Measurements from ENCODE around the gene RPP30. TPM values are rescaled to one million over a fixed set of nuclear protein-coding genes. Genes with fewer than 3 reads are reported as not detected.

Gene RPP30
- total RNA-seq, 1 experiment from 2014 or later: 56.8 TPM

- no peaks in the 10 kb centered on the region for H4K20me1 ChIP-seq (ENCODE audit: insufficient read depth)
- TF ChIP-seq, protein P1, sequence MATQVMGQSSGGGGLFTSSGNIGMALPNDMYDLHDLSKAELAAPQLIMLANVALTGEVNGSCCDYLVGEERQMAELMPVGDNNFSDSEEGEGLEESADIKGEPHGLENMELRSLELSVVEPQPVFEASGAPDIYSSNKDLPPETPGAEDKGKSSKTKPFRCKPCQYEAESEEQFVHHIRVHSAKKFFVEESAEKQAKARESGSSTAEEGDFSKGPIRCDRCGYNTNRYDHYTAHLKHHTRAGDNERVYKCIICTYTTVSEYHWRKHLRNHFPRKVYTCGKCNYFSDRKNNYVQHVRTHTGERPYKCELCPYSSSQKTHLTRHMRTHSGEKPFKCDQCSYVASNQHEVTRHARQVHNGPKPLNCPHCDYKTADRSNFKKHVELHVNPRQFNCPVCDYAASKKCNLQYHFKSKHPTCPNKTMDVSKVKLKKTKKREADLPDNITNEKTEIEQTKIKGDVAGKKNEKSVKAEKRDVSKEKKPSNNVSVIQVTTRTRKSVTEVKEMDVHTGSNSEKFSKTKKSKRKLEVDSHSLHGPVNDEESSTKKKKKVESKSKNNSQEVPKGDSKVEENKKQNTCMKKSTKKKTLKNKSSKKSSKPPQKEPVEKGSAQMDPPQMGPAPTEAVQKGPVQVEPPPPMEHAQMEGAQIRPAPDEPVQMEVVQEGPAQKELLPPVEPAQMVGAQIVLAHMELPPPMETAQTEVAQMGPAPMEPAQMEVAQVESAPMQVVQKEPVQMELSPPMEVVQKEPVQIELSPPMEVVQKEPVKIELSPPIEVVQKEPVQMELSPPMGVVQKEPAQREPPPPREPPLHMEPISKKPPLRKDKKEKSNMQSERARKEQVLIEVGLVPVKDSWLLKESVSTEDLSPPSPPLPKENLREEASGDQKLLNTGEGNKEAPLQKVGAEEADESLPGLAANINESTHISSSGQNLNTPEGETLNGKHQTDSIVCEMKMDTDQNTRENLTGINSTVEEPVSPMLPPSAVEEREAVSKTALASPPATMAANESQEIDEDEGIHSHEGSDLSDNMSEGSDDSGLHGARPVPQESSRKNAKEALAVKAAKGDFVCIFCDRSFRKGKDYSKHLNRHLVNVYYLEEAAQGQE (IDR thresholded peaks at IDR 0.05; ENCODE audit: low read depth): no peak
- TF ChIP-seq ZBTB33 (IDR thresholded peaks at IDR 0.05; ENCODE audit: extremely low read depth, insufficient replicate concordance, low read length): no peak
- TF ChIP-seq SP1 (IDR thresholded peaks at IDR 0.05; ENCODE audit: low read depth): no peak
- TF ChIP-seq FOSL1 (IDR thresholded peaks at IDR 0.05; ENCODE audit: low read depth): no peak
- no peak for TF ChIP-seq CEBPB (IDR thresholded peaks at IDR 0.05; ENCODE audit: low read depth)
- TF ChIP-seq CBX3 (IDR thresholded peaks at IDR 0.05; ENCODE audit: low read depth): no peak
- TF ChIP-seq, protein P2, sequence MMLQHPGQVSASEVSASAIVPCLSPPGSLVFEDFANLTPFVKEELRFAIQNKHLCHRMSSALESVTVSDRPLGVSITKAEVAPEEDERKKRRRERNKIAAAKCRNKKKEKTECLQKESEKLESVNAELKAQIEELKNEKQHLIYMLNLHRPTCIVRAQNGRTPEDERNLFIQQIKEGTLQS (IDR thresholded peaks at IDR 0.05): no peak
- no peak for TF ChIP-seq SRF (IDR thresholded peaks at IDR 0.05; ENCODE audit: low read depth)
- TF ChIP-seq EZH2phosphoT487 (IDR thresholded peaks at IDR 0.05; ENCODE audit: borderline replicate concordance): no peak
- no peak for TF ChIP-seq ZNF274 (IDR thresholded peaks at IDR 0.05; ENCODE audit: low read depth, low read length)
- no peak for TF ChIP-seq EGR1 (IDR thresholded peaks at IDR 0.05; ENCODE audit: low read depth)
- TF ChIP-seq CTCF (IDR thresholded peaks at IDR 0.05 in 2 of 3, conservative IDR thresholded peaks at IDR 0.05 in 1 of 3; ENCODE audit: borderline replicate concordance in 1 of 3, insufficient read depth in 1 of 3, low read depth in 2 of 3, low read length in 2 of 3): no peak
- TF ChIP-seq RAD21 (IDR thresholded peaks at IDR 0.05; ENCODE audit: low read depth): no peak
- no peak for TF ChIP-seq ELF1 (IDR thresholded peaks at IDR 0.05; ENCODE audit: borderline replicate concordance, low read depth)
- no peak for TF ChIP-seq JUND (IDR thresholded peaks at IDR 0.05)
- H3K27me3 ChIP-seq (ENCODE audit: insufficient read depth, low read length): no peaks in the 10 kb centered on the region
- no peak overlapping the region for H3K4me2 ChIP-seq (ENCODE audit: low read length)
- peaks cover 15 to 27% of the 10 kb centered on the region in 2 experiments for H3K4me1 ChIP-seq (ENCODE audit: control insufficient read depth in 1 of 2, insufficient read depth in 2 of 2, low read length in 2 of 2)
- POLR2A ChIA-PET: no interaction called here
- ATAC-seq (no peak), DNase-seq (ENCODE audit: low read depth, low spot score) (no peak)
- CTCF ChIA-PET: interaction anchor here (1.3 kb wide), 1 partner anchor 17 kb away, joined by 4 read pairs; no protein-coding TSS in a partner anchor
- BruUV-seq (replicated peaks): no TSS peak
- H3K9ac ChIP-seq (ENCODE audit: low read length): no peak overlapping the region
- intact Hi-C loops (cut with micrococcal nuclease): no loop called here
- RAD21 ChIA-PET (ENCODE audit: low non-redundant PET in 1 of 2, low total read pairs in 2 of 2, uncharacterized antibody in 2 of 2, unreplicated experiment in 2 of 2): no interaction called here
- H3K4me3 ChIP-seq (replicated peaks in 1 of 2; ENCODE audit: low read depth in 1 of 2, low read length in 2 of 2): no peak overlapping the region
- no peak overlapping the region for H3K27ac ChIP-seq (ENCODE audit: low read depth, low read length)
- no peaks in the 10 kb centered on the region for H3K9me3 ChIP-seq (ENCODE audit: control insufficient read depth in 1 of 2, insufficient read depth in 1 of 2, low read depth in 1 of 2, low read length in 2 of 2)
- H3K9me2 ChIP-seq (ENCODE audit: insufficient read depth): no peaks in the 10 kb centered on the region
- H3K79me2 ChIP-seq (ENCODE audit: insufficient read depth, low read length): no peaks in the 10 kb centered on the region
- no peak overlapping the region for H2AFZ ChIP-seq (ENCODE audit: low read depth, low read length, poor library complexity, severe bottlenecking)
- no peaks in the 10 kb centered on the region for H3K36me3 ChIP-seq (ENCODE audit: control insufficient read depth in 1 of 2, insufficient read depth in 2 of 2, low read length in 2 of 2)
Measured at GRCh38 chr10:90929179-90929578, 57.4 kb downstream of the RPP30 start.

Data from HCT116 (cell line).